Measurements from ENCODE around the gene PLPP1. TPM values are rescaled to one million over a fixed set of nuclear protein-coding genes. Genes with fewer than 3 reads are reported as not detected.

The PLPP1 gene
- total and polyA plus RNA-seq, 2 donors (not counting 1 experiment from before 2014, with no cell fraction given): 5.5 to 8.8 TPM

DNA sequence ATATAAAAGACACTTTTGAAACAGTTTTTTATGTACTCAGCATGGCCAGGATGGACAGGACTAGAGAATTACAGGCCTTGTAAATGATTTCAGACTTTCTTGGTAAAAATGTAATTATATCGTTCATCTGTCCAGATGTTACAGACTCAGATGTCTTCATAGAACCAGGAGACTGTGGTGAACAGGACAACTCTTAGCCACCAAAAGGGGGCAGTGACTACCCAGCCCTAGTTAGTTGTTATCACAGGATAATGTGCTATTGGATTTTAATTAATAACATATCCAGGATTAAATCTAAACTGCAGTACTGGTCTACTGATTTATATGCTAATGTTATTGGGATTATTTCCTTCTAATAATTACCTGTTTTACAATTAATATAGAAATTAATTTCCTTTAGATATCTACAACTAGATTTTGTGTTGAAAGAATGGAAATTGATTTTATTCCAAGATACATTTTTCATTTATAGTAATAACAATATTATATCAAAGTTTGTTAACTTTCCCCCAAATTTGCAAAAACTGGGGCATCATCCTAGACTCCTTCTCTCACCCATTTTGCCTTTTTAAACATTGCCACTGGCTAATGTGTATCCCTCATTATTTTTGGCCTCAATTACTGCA is 127.6 kb downstream of the PLPP1 start:
- H4K20me1 ChIP-seq (ENCODE audit: control insufficient read depth, insufficient read depth, low read length, poor library complexity, severe bottlenecking): no peaks in the 10 kb centered on the region
- no CpG with 5 or more reads among the region's 1 CpG for WGBS (ENCODE audit: insufficient coverage)
- no peak overlapping the region for H3K4me2 ChIP-seq (replicated peaks; ENCODE audit: low read depth, low read length, poor library complexity, severe bottlenecking)
- no peaks in the 10 kb centered on the region for H3K4me1 Mint-ChIP-seq
- ChIA-PET CTCF (interaction anchor here (1.2 to 1.6 kb wide), 3 partner anchors 11 to 794 kb away, joined by 3 to 8 read pairs (median 3); no protein-coding TSS in a partner anchor), POLR2A (no interaction called here)
- H3K9me3 ChIP-seq (ENCODE audit: control extremely low read depth in 1 of 3, control insufficient read depth in 2 of 3, insufficient read depth in 1 of 3, low read length in 2 of 3): no peaks in the 10 kb centered on the region
- no peak overlapping the region for H3K27ac Mint-ChIP-seq
- peaks cover 12 to 61% of the 10 kb centered on the region in 2 experiments for H3K36me3 ChIP-seq (replicated peaks in 1 of 2; ENCODE audit: control extremely low read depth in 1 of 2, control insufficient read depth in 1 of 2, extremely low read depth in 1 of 2, insufficient read depth in 2 of 2, low read length in 1 of 2)
- H3K27me3 ChIP-seq (replicated peaks in 1 of 4; ENCODE audit: control extremely low read depth in 1 of 4, control insufficient read depth in 3 of 4, insufficient read depth in 4 of 4, low read length in 3 of 4): no peaks in the 10 kb centered on the region
- ATAC-seq (ENCODE audit: low read depth): no peak
- no peak overlapping the region for H3K4me3 Mint-ChIP-seq
- no peak overlapping the region for H2AFZ ChIP-seq (ENCODE audit: insufficient read depth, low read depth, low read length, poor library complexity, severe bottlenecking)
- no peak for TF ChIP-seq EZH2 (IDR thresholded peaks at IDR 0.05; ENCODE audit: borderline replicate concordance, insufficient read depth, low read depth, low read length, poor library complexity, severe bottlenecking)
- TF ChIP-seq, protein P1, sequence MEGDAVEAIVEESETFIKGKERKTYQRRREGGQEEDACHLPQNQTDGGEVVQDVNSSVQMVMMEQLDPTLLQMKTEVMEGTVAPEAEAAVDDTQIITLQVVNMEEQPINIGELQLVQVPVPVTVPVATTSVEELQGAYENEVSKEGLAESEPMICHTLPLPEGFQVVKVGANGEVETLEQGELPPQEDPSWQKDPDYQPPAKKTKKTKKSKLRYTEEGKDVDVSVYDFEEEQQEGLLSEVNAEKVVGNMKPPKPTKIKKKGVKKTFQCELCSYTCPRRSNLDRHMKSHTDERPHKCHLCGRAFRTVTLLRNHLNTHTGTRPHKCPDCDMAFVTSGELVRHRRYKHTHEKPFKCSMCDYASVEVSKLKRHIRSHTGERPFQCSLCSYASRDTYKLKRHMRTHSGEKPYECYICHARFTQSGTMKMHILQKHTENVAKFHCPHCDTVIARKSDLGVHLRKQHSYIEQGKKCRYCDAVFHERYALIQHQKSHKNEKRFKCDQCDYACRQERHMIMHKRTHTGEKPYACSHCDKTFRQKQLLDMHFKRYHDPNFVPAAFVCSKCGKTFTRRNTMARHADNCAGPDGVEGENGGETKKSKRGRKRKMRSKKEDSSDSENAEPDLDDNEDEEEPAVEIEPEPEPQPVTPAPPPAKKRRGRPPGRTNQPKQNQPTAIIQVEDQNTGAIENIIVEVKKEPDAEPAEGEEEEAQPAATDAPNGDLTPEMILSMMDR (IDR thresholded peaks at IDR 0.05): peak; percentile 47
- no peaks in the 10 kb centered on the region for H3K9me3 Mint-ChIP-seq (ENCODE audit: insufficient read depth)
- intact Hi-C loops (cut with micrococcal nuclease): loop anchor here (1.0 kb wide), 1 partner anchor 284 kb away; no protein-coding TSS in a partner anchor
- no peaks in the 10 kb centered on the region for H3K4me1 ChIP-seq (ENCODE audit: control insufficient read depth in 2 of 2, insufficient read depth in 2 of 2, low read length in 2 of 2)
- peak; percentile 22 for DNase-seq
- H3K27ac ChIP-seq (ENCODE audit: low read length in 2 of 2): no peak overlapping the region
- no peak overlapping the region for H3K4me3 ChIP-seq (ENCODE audit: control extremely low read depth in 1 of 5, extremely low read depth in 1 of 5, insufficient read depth in 1 of 5, low read depth in 2 of 5, low read length in 4 of 5)
- no peaks in the 10 kb centered on the region for H3K79me2 ChIP-seq (ENCODE audit: control insufficient read depth, insufficient read depth, low read length)
- no peaks in the 10 kb centered on the region for H3K27me3 Mint-ChIP-seq
- no peak overlapping the region for H3K9ac ChIP-seq (ENCODE audit: low read length)

DNA sequence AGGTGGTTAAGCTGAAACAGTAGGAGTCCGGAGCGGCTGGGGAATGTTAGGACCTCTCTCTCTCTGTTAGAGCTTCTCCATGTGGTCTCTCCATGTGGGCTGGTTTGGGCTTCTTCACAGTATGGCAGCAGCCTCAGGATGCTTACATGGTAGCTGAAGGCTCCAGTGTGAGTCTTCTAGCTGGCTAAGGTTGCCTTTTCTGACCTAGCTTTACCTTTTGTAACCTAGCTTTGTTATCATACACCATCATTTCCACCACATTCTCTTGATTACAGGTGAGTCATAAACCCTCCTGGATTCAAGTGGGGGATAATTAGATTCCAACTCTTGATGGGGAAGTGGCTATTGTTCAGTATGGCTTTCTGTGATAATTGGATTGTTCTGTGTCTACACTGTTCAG is 128.5 kb downstream of the PLPP1 start:
- Mint-ChIP-seq H3K27ac (no peak overlapping the region), H3K4me3 (no peak overlapping the region), H3K4me1 (no peaks in the 10 kb centered on the region), H3K9me3 (ENCODE audit: insufficient read depth) (no peaks in the 10 kb centered on the region), H3K27me3 (no peaks in the 10 kb centered on the region)
- peaks cover 15 to 61% of the 10 kb centered on the region in 2 experiments for H3K36me3 ChIP-seq (replicated peaks in 1 of 2; ENCODE audit: control extremely low read depth in 1 of 2, control insufficient read depth in 1 of 2, extremely low read depth in 1 of 2, insufficient read depth in 2 of 2, low read length in 1 of 2)
- intact Hi-C loops (cut with micrococcal nuclease): no loop called here
- H4K20me1 ChIP-seq (ENCODE audit: control insufficient read depth, insufficient read depth, low read length, poor library complexity, severe bottlenecking): no peaks in the 10 kb centered on the region
- ChIA-PET POLR2A (interaction anchor here (0.6 kb wide), 1 partner anchor 37 kb away, joined by 6 read pairs; no protein-coding TSS in a partner anchor), CTCF (interaction anchor here (1.2 to 1.6 kb wide), 4 partner anchors 9 to 795 kb away, joined by 3 to 8 read pairs (median 3); no protein-coding TSS in a partner anchor)
- TF ChIP-seq, protein P1 (IDR thresholded peaks at IDR 0.05): no peak
- no peak for TF ChIP-seq EZH2 (IDR thresholded peaks at IDR 0.05; ENCODE audit: borderline replicate concordance, insufficient read depth, low read depth, low read length, poor library complexity, severe bottlenecking)
- no peaks in the 10 kb centered on the region for H3K27me3 ChIP-seq (replicated peaks in 1 of 4; ENCODE audit: control extremely low read depth in 1 of 4, control insufficient read depth in 3 of 4, insufficient read depth in 4 of 4, low read length in 3 of 4)
- no peak overlapping the region for H3K27ac ChIP-seq (ENCODE audit: low read length in 2 of 2)
- H2AFZ ChIP-seq (ENCODE audit: insufficient read depth, low read depth, low read length, poor library complexity, severe bottlenecking): no peak overlapping the region
- no peaks in the 10 kb centered on the region for H3K9me3 ChIP-seq (ENCODE audit: control extremely low read depth in 1 of 3, control insufficient read depth in 2 of 3, insufficient read depth in 1 of 3, low read length in 2 of 3)
- no peak overlapping the region for H3K4me3 ChIP-seq (ENCODE audit: control extremely low read depth in 1 of 5, extremely low read depth in 1 of 5, insufficient read depth in 1 of 5, low read depth in 2 of 5, low read length in 4 of 5)
- H3K79me2 ChIP-seq (ENCODE audit: control insufficient read depth, insufficient read depth, low read length): no peaks in the 10 kb centered on the region
- no peak for DNase-seq
- H3K9ac ChIP-seq (ENCODE audit: low read length): no peak overlapping the region
- H3K4me2 ChIP-seq (replicated peaks; ENCODE audit: low read depth, low read length, poor library complexity, severe bottlenecking): no peak overlapping the region
- no peaks in the 10 kb centered on the region for H3K4me1 ChIP-seq (ENCODE audit: control insufficient read depth in 2 of 2, insufficient read depth in 2 of 2, low read length in 2 of 2)
- 100% methylated on average over 1 of the region's 2 CpGs for WGBS (ENCODE audit: insufficient coverage)
- no peak for ATAC-seq (ENCODE audit: low read depth)
